GM19372 (cell line): Measurements from ENCODE around the gene HIGD1C.
"Not testable (repeated sequence)": the region's sequence is repeated elsewhere in the genome, so short reads cannot be mapped to it uniquely, and the experiment has no call there.

ENCODE experiments used
- ATAC-seq: cut with Tn5 transposase; IDR thresholded peaks from one replicate; pipeline ENCODE4 v1.9.1; 2021; ENCODE audit warnings: mild to moderate bottlenecking, low read depth, moderate library complexity; ENCODE audit not compliant: unreplicated experiment

Gene HIGD1C

GRCh38 chr12:51013441-51013840, 61.1 kb downstream of the HIGD1C start:
- no peak for ATAC-seq

- ATAC-seq = not testable (repeated sequence)
Observed at GRCh38 chr12:51014467-51014866, 62.1 kb downstream of the HIGD1C start.

- ATAC-seq = no peak
Observed at GRCh38 chr12:51017452-51017851, 65.1 kb downstream of the HIGD1C start.

GRCh38 chr12:51018956-51019355, 66.6 kb downstream of the HIGD1C start:
- no peak for ATAC-seq

GRCh38 chr12:51019927-51020326, 67.6 kb downstream of the HIGD1C start:
- no peak for ATAC-seq
